Skin epidermis (tissue), 12 donors: ENCODE data around the gene CLEC18B.
"Not testable (repeated sequence)": the region's sequence is repeated elsewhere in the genome, so short reads cannot be mapped to it uniquely, and the experiment has no call there.

Source experiments
- H3K27ac ChIP-seq, 21 experiments: fragments of 200-600 bp; sonication (generic) in 11 of 21; one replicate each; pipeline ENCODE4 v1.5.0; 2020; ENCODE audit warnings: mild to moderate bottlenecking in 3 of 21, inconsistent platforms in 2 of 21, moderate library complexity in 2 of 21
- H3K4me3 ChIP-seq, 7 experiments: fragments of 200-600 bp; sonication (generic) in 2 of 7; one replicate each; pipeline ENCODE4 v1.5.0; 2020; ENCODE audit warnings: inconsistent platforms in 2 of 7, mild to moderate bottlenecking in 2 of 7, moderate library complexity in 1 of 7

The CLEC18B gene

GRCh38 chr16:74368002-74368911 lies 53.0 kb downstream of the CLEC18B start:
- peak overlapping the region; percentile 47 to 85 (median 68) for H3K4me3 ChIP-seq
- H3K27ac ChIP-seq, result peak overlapping the region in 20 of 21 experiments; percentile 54 to 92 (median 88)

DNA sequence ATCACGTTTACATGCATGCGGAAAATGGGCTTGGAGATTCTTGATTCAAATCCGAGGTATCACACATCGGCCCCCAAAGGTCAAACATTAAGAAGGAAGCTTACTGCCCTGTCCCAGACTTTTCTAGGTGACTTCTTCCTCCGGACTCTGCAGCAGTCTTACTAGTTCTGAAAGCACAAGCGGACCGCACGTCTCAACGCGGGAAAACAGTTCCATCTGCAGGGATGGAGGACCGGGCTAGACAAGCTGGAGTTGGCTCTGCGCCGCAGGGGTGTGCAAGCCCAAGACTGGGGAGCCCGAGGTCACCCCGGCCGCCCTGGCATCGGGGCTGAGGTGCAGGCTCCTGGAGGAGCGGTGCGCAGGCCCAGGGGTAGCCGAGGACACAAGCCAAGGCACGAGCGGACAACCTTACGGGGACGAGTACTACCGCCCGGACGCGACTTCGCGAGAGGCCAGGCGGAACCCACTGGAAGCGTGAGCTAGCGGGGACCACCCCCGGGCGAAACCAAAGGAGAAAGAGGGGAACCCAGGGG lies 53.7 kb downstream of the CLEC18B start:
- peak overlapping the region in 20 of 21 experiments; percentile 54 to 92 (median 88) for H3K27ac ChIP-seq
- H3K4me3 ChIP-seq, result peak overlapping the region; percentile 47 to 85 (median 68)

DNA sequence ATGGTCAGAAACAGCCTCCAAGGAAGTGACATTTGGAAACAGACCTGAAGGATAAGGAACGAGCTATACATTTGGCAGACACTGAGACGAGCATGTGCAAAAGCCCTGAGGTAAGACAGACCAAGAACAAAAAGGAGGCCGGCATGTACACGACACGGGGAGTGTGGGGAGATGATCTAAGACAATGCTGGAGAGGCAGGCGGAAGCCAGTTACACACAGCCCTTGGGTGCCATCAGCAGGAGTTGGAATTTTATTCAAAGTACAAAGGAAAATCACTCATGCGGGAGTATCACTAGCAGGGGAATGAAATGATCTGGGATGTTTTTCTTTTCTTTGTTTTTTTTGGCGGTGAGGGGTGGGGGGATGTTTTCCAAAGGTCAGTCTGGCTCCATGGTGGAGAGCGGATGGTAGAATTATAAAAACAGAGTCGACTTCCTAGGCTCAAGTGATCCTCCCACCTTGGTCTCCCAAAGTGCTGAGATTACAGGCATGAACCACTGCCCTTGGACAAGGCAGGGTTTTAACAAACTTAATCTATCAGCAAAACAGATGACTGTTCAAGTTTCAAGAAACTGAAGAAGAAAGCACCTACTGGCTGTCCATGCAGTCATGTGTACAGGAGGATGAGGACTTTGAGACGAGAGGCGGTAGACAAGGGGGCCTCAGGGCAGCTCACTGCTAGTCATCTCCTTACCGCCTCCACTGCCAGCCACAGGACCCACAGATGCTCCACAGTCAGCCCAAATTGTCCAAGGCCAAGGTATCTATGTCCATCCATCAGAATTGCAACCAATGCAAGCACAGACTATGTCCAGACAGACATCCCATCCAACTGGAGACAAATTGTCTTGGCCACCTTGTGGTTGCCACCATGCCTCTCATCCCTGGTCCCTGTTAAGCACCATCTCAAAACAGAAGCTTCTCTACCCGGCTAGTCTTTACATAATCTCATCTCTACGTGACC lies 59.4 kb downstream of the CLEC18B start:
- H3K4me3 ChIP-seq, H3K27ac ChIP-seq: not testable (repeated sequence)
